OCI-LY1 (cell line): ENCODE measurements around the gene AR.

Experiments
- H2AFZ ChIP-seq: fragments of 200-600 bp; sonication (generic), shearing (Covaris generic); 2 replicates; pipeline ENCODE4 v1.6.0; 2014; ENCODE audit warnings: antibody characterized with exemption, mild to moderate bottlenecking, low read length
- H3F3A ChIP-seq: fragments of 200-600 bp; sonication (generic), shearing (Covaris generic); 2 replicates; pipeline ENCODE4 v1.6.0; 2014; ENCODE audit warnings: mild to moderate bottlenecking, antibody characterized with exemption, low read length, moderate library complexity; ENCODE audit not compliant: insufficient read depth
- H3K27ac ChIP-seq: fragments of 200-600 bp; sonication (generic); 2 replicates; pipeline ENCODE4 v1.5.1; 2014; ENCODE audit warnings: low read length, mixed run types, mild to moderate bottlenecking, low read depth; ENCODE audit not compliant: poor library complexity, severe bottlenecking
- H3K27me3 ChIP-seq: fragments of 200-600 bp; sonication (generic); 2 replicates; pipeline ENCODE4 v1.6.0; 2014; ENCODE audit warnings: antibody characterized with exemption, mild to moderate bottlenecking, low read length, moderate library complexity; ENCODE audit not compliant: insufficient read depth
- H3K36me3 ChIP-seq: fragments of 200-600 bp; sonication (generic); 2 replicates; pipeline ENCODE4 v1.6.1; 2014; ENCODE audit warnings: mild to moderate bottlenecking, antibody characterized with exemption, low read length, moderate library complexity, mixed read lengths; ENCODE audit not compliant: insufficient read depth
- H3K4me1 ChIP-seq: fragments of 200-600 bp; sonication (generic); 2 replicates; pipeline ENCODE4 v1.5.1; 2014; ENCODE audit warnings: mild to moderate bottlenecking, low read length, moderate library complexity; ENCODE audit not compliant: insufficient read depth, severe bottlenecking
- H3K4me2 ChIP-seq: fragments of 200-600 bp; sonication (generic), shearing (Covaris generic); 2 replicates; pipeline ENCODE4 v1.6.1; 2014; ENCODE audit warnings: low read length
- H3K4me3 ChIP-seq: fragments of 200-600 bp; sonication (generic); 2 replicates; pipeline ENCODE4 v1.5.1; 2014; ENCODE audit warnings: low read length, low read depth, mild to moderate bottlenecking, mixed read lengths; ENCODE audit not compliant: poor library complexity, severe bottlenecking
- H3K79me2 ChIP-seq: fragments of 200-600 bp; shearing (Covaris generic); 2 replicates; pipeline ENCODE4 v1.6.1; 2016; ENCODE audit warnings: mixed run types, low read length, mixed read lengths; ENCODE audit not compliant: insufficient read depth
- H3K9ac ChIP-seq: fragments of 200-600 bp; sonication (generic), shearing (Covaris generic); 2 replicates; pipeline ENCODE4 v1.6.1; 2014; ENCODE audit warnings: mild to moderate bottlenecking, low read length, mixed read lengths
- H3K9me2 ChIP-seq: fragments of 200-600 bp; sonication (generic), shearing (Covaris generic); 2 replicates; pipeline ENCODE4 v1.6.1; 2014; ENCODE audit warnings: low read depth, mild to moderate bottlenecking, low read length, mixed read lengths
- H3K9me3 ChIP-seq: fragments of 200-600 bp; shearing (Covaris generic); 2 replicates; pipeline ENCODE4 v1.6.1; 2014; ENCODE audit warnings: low read length, mixed read lengths
- H4K20me1 ChIP-seq: fragments of 200-600 bp; sonication (generic), shearing (Covaris generic); 2 replicates; pipeline ENCODE4 v1.6.0; 2016; ENCODE audit warnings: mild to moderate bottlenecking, low read length; ENCODE audit not compliant: insufficient read depth
- EZH2 ChIP-seq: fragments of 200-600 bp; sonication (generic), shearing (Covaris generic); IDR thresholded peaks from 2 replicates; pipeline ENCODE4 v1.8.0; 2017; ENCODE audit warnings: borderline replicate concordance, mixed run types, mild to moderate bottlenecking, antibody characterized with exemption, low read length, moderate library complexity, mixed read lengths
- TF ChIP-seq, protein P1 (sequence below): fragments of 200-600 bp; sonication (generic), shearing (Covaris generic); IDR thresholded peaks from 2 replicates; pipeline ENCODE4 v1.5.1; 2017; ENCODE audit warnings: mild to moderate bottlenecking, antibody characterized with exemption, low read length, moderate library complexity, mixed read lengths

AR gene

DNA sequence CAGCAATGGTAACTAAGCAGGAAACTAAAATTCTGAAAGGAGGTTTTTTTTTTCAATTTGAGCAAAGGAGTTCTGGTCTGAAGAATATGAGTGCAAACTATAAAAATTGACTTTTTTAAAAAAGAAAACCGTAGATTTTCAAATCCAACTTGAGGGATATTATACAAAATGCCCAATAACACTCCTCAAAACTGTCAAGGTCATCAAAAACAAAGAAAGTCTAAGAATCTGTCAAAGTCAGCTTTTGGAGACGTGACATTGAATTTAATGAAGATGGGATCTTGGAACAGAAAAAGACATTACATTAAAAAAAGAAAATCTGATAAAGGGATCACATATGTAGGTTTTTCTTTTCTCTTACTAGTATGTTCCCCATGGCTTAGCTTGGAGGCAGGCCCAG lies 40.4 kb upstream of the AR start:
- no peak overlapping the region for H3K27ac ChIP-seq
- H3K4me3 ChIP-seq: no peak overlapping the region

DNA sequence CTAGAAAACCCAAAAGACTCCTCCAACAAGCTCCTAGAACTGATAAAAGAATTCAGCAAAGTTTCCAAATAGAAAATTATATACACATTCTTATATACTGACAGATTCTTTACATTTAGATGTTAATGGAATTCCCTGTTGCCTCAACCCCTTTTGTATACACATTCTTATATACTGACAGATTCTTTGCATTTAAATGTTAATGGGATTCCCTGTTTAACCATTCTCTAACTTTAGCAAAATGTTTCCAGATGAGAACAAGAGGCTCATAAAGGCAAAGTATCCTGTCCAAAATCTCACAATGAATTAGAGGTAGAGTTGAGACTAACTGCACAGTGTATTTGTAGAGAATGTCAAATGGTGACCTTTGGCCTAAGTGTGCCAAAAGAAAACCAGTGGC lies 23.1 kb upstream of the AR start:
- Histone ChIP-seq H3K4me2 (no peak overlapping the region), H3K27me3 (no peaks in the 10 kb centered on the region), H3K4me3 (no peak overlapping the region), H3K9ac (no peak overlapping the region), H3F3A (no peaks in the 10 kb centered on the region), H4K20me1 (no peaks in the 10 kb centered on the region), H3K36me3 (no peaks in the 10 kb centered on the region), H3K9me2 (no peaks in the 10 kb centered on the region), H3K27ac (no peak overlapping the region), H2AFZ (no peak overlapping the region), H3K4me1 (no peaks in the 10 kb centered on the region), H3K79me2 (no peaks in the 10 kb centered on the region), H3K9me3 (no peaks in the 10 kb centered on the region)
- TF ChIP-seq, protein P1, sequence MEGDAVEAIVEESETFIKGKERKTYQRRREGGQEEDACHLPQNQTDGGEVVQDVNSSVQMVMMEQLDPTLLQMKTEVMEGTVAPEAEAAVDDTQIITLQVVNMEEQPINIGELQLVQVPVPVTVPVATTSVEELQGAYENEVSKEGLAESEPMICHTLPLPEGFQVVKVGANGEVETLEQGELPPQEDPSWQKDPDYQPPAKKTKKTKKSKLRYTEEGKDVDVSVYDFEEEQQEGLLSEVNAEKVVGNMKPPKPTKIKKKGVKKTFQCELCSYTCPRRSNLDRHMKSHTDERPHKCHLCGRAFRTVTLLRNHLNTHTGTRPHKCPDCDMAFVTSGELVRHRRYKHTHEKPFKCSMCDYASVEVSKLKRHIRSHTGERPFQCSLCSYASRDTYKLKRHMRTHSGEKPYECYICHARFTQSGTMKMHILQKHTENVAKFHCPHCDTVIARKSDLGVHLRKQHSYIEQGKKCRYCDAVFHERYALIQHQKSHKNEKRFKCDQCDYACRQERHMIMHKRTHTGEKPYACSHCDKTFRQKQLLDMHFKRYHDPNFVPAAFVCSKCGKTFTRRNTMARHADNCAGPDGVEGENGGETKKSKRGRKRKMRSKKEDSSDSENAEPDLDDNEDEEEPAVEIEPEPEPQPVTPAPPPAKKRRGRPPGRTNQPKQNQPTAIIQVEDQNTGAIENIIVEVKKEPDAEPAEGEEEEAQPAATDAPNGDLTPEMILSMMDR: no peak
- no peak for TF ChIP-seq EZH2

More for the DNA sequence above, 40.4 kb upstream of the AR start:
- Histone ChIP-seq H3K36me3 (no peaks in the 10 kb centered on the region), H3K9me2 (no peaks in the 10 kb centered on the region), H3K9ac (no peak overlapping the region), H3K27me3 (no peaks in the 10 kb centered on the region), H4K20me1 (no peaks in the 10 kb centered on the region), H3K4me1 (no peaks in the 10 kb centered on the region), H3K9me3 (no peaks in the 10 kb centered on the region), H2AFZ (no peak overlapping the region), H3F3A (no peaks in the 10 kb centered on the region), H3K79me2 (no peaks in the 10 kb centered on the region), H3K4me2 (no peak overlapping the region)
- no peak for TF ChIP-seq EZH2
- TF ChIP-seq, protein P1: no peak

DNA sequence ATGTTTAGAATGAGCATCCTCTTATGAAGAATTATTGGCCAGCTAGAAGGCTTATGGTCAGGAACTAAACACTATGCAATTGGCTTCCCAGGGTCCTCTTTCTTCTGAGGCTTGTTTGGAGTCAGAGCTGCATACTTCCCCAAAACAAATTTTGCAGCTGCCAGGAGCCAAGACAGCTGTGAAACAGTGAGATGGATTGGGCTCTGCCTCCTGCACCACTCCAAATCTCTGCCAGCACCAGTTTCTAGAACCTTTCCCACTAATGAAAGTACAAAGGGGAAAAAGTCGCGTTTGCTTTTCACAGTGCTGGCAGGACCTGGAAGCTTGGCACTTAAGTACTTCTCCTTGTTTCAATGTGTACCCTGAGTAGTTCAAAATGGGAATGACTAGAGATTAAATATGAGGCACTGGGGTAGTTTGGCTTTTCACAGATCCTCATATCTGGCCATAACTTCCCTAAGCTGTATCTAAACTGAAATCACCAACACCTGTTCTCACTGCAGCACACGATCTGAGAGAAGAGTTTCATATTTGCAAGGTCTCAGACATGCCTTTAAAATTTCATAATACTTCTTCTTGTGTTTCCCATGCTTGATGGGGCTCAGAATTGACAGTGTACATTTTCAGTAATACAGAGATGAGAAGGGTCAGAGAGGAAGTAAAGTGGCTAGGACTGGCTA lies 20.7 kb upstream of the AR start:
- Histone ChIP-seq H4K20me1 (no peaks in the 10 kb centered on the region), H2AFZ (no peak overlapping the region), H3K79me2 (no peaks in the 10 kb centered on the region), H3K27ac (no peak overlapping the region), H3K9ac (no peak overlapping the region), H3K36me3 (no peaks in the 10 kb centered on the region), H3F3A (no peaks in the 10 kb centered on the region), H3K9me2 (no peaks in the 10 kb centered on the region), H3K4me1 (no peaks in the 10 kb centered on the region), H3K4me2 (no peak overlapping the region), H3K9me3 (no peaks in the 10 kb centered on the region), H3K4me3 (no peak overlapping the region), H3K27me3 (no peaks in the 10 kb centered on the region)
- no peak for TF ChIP-seq EZH2
- TF ChIP-seq, protein P1: no peak
